NB4 (cell line): ENCODE measurements around the gene SMARCE1.

Source experiments
- CTCF ChIP-seq: IDR thresholded peaks from one replicate; pipeline ENCODE4 v1.5.1; 2012; ENCODE audit warnings: low read depth, low read length
- MAX ChIP-seq: IDR thresholded peaks from 2 replicates; pipeline ENCODE4 v1.6.1; 2011; ENCODE audit warnings: low read depth, low read length
- POLR2A ChIP-seq: IDR thresholded peaks from 2 replicates; pipeline ENCODE4 v1.6.1; 2011; ENCODE audit warnings: mild to moderate bottlenecking; ENCODE audit not compliant: insufficient read length; ENCODE audit errors: extremely low read depth

GRCh38 chr17:40606548-40607353 lies 40.9 kb downstream of the SMARCE1 start:
- TF ChIP-seq CTCF = no peak
- no peak for TF ChIP-seq POLR2A
- no peak for TF ChIP-seq MAX
